ENCODE measurements around the gene SPATS2.

The SPATS2 gene

GRCh38 chr12:49325606-49326005 lies 41.7 kb upstream of the SPATS2 start:
- H3K27me3 ChIP-seq (ENCODE audit: insufficient read depth, low read depth, severe bottlenecking) = no peaks in the 10 kb centered on the region
- no peaks in the 10 kb centered on the region for H3K9me3 ChIP-seq (ENCODE audit: severe bottlenecking)
- peaks cover 47% of the 10 kb centered on the region for H3K36me3 ChIP-seq
- no peak overlapping the region for H3K4me3 ChIP-seq (ENCODE audit: low read depth, low read length)
- H3K27ac ChIP-seq = no peak overlapping the region
- no peak for TF ChIP-seq CTCF (IDR thresholded peaks at IDR 0.05; ENCODE audit: low read depth, low read length)
- no peak for DNase-seq

GRCh38 chr12:49327368-49327767 lies 39.9 kb upstream of the SPATS2 start:
- Histone ChIP-seq H3K27ac (no peak overlapping the region), H3K36me3 (peaks cover 55% of the 10 kb centered on the region), H3K27me3 (ENCODE audit: insufficient read depth, low read depth, severe bottlenecking) (no peaks in the 10 kb centered on the region), H3K4me3 (ENCODE audit: low read depth, low read length) (no peak overlapping the region), H3K9me3 (ENCODE audit: severe bottlenecking) (no peaks in the 10 kb centered on the region)
- no peak for TF ChIP-seq CTCF (IDR thresholded peaks at IDR 0.05; ENCODE audit: low read depth, low read length)
- no peak for DNase-seq

GRCh38 chr12:49327887-49328286 lies 39.4 kb upstream of the SPATS2 start:
- H3K27ac ChIP-seq = no peak overlapping the region
- peaks cover 55% of the 10 kb centered on the region for H3K36me3 ChIP-seq
- H3K4me3 ChIP-seq (ENCODE audit: low read depth, low read length) = no peak overlapping the region
- DNase-seq = no peak
- no peaks in the 10 kb centered on the region for H3K27me3 ChIP-seq (ENCODE audit: insufficient read depth, low read depth, severe bottlenecking)
- H3K9me3 ChIP-seq (ENCODE audit: severe bottlenecking) = no peaks in the 10 kb centered on the region
- no peak for TF ChIP-seq CTCF (IDR thresholded peaks at IDR 0.05; ENCODE audit: low read depth, low read length)

GRCh38 chr12:49328816-49329215 lies 38.4 kb upstream of the SPATS2 start:
- peaks cover 54% of the 10 kb centered on the region for H3K36me3 ChIP-seq
- no peak for TF ChIP-seq CTCF (IDR thresholded peaks at IDR 0.05; ENCODE audit: low read depth, low read length)

GRCh38 chr12:49330032-49330619 lies 37.1 kb upstream of the SPATS2 start:
- DNase-seq = no peak
- H3K4me3 ChIP-seq (ENCODE audit: low read depth, low read length) = no peak overlapping the region
- TF ChIP-seq CTCF (IDR thresholded peaks at IDR 0.05; ENCODE audit: low read depth, low read length) = no peak
- no peak overlapping the region for H3K27ac ChIP-seq
- no peaks in the 10 kb centered on the region for H3K27me3 ChIP-seq (ENCODE audit: insufficient read depth, low read depth, severe bottlenecking)
- H3K36me3 ChIP-seq = peaks cover 49% of the 10 kb centered on the region
- H3K9me3 ChIP-seq (ENCODE audit: severe bottlenecking) = no peaks in the 10 kb centered on the region

More at GRCh38 chr12:49328816-49329215, 38.4 kb upstream of the SPATS2 start:
- no peak for DNase-seq
- H3K27ac ChIP-seq = no peak overlapping the region
- H3K9me3 ChIP-seq (ENCODE audit: severe bottlenecking) = no peaks in the 10 kb centered on the region
- H3K27me3 ChIP-seq (ENCODE audit: insufficient read depth, low read depth, severe bottlenecking) = no peaks in the 10 kb centered on the region
- no peak overlapping the region for H3K4me3 ChIP-seq (ENCODE audit: low read depth, low read length)
